Tibial nerve (tissue), 4 donors: ENCODE results near the gene PZP.

Experiments used
- CTCF ChIP-seq, 5 experiments: fragments of 200-600 bp in 3 of 5; fragments of 450-650 bp in 2 of 5; sonication (generic) in 3 of 5; IDR thresholded peaks; one replicate each; pipeline ENCODE4 v1.5.1; 2016 to 2019; ENCODE audit warnings: antibody characterized with exemption in 5 of 5, mild to moderate bottlenecking in 3 of 5, moderate library complexity in 2 of 5
- EP300 ChIP-seq, 2 donors: sonication (generic); formaldehyde crosslinking; IDR thresholded peaks; one replicate each; pipeline ENCODE4 v1.6.1; 2017; ENCODE audit warnings: antibody characterized with exemption in 2 of 2, mild to moderate bottlenecking in 1 of 2
- POLR2A ChIP-seq, 2 donors: fragments of 450-650 bp; IDR thresholded peaks; one replicate each; pipeline ENCODE4 v1.6.1; 2017; ENCODE audit warnings: antibody characterized with exemption in 2 of 2, mild to moderate bottlenecking in 2 of 2, moderate library complexity in 2 of 2

GRCh38 chr12:9184276-9184675 is 23.9 kb downstream of the PZP start:
- no peak for TF ChIP-seq CTCF (IDR thresholded peaks at IDR 0.05)
- no peak for TF ChIP-seq EP300 (IDR thresholded peaks at IDR 0.05)
- TF ChIP-seq POLR2A (IDR thresholded peaks at IDR 0.05), result no peak
